Right renal cortex interstitium (tissue), 3 donors: Measurements from ENCODE around the gene SERPINB10. TPM values are rescaled to one million over a fixed set of nuclear protein-coding genes. Genes with fewer than 3 reads are reported as not detected.
"Not testable (repeated sequence)": the region's sequence is repeated elsewhere in the genome, so short reads cannot be mapped to it uniquely, and the experiment has no call there.

Experiments
- DNase-seq, 3 donors: peaks; one replicate each; pipeline ENCODE4 v3.0.0-alpha.2; 2013; ENCODE audit warnings: low read depth in 3 of 3, low spot score in 2 of 3
- polyA plus RNA-seq, 3 donors: library from polyadenylated mRNA; unstranded; fragments of 120-200 nt; gene quantifications; one replicate each; pipeline ENCODE4 v1.2.1, GENCODE V29; 2013; ENCODE audit not compliant: insufficient read length in 3 of 3

Gene SERPINB10
- polyA plus RNA-seq, 3 donors, result 0.06 to 0.58 (median 0.40) TPM

GRCh38 chr18:63890237-63890949 lies 17.4 kb upstream of the SERPINB10 start:
- DNase-seq, result no peak

DNA sequence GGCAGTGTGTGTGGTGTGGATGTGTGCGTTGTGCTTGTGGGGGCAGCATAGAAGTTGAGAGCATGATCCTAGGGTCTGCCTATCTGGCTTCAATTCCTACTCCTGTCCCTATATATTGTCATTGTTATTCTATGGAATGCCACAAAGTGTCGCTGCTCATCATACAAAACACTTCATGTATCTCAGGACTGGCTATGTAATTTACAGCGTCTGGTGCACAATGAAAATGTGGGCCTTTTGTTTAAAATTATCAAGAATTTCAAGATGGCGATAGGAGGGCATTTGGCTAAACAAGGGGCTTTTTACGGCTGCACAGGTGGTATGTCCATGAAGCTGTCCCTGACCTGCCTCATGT lies 16.8 kb upstream of the SERPINB10 start:
- DNase-seq, result no peak

GRCh38 chr18:63892566-63892965 lies 15.2 kb upstream of the SERPINB10 start:
- DNase-seq, result no peak

GRCh38 chr18:63894106-63894772 lies 13.5 kb upstream of the SERPINB10 start:
- DNase-seq, result no peak

GRCh38 chr18:63895190-63895589 lies 12.6 kb upstream of the SERPINB10 start:
- no peak for DNase-seq

DNA sequence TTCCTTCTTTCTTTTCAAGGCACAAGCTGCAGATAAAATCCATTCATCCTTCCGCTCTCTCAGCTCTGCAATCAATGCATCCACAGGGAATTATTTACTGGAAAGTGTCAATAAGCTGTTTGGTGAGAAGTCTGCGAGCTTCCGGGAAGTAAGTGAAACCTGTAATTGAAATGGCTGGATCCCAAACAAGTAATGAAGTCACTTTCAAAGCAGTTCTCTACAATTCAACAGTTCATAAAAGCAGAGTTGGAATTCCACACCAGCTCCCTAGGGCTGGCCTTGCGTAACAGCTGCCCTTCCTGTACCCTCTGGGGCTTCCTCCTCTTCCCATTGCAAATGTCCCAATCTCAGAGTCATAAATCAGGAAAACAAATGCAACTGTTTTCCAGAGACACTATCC lies 10.7 kb upstream of the SERPINB10 start:
- no peak for DNase-seq

GRCh38 chr18:63899206-63899605 lies 8.6 kb upstream of the SERPINB10 start:
- no peak for DNase-seq

DNA sequence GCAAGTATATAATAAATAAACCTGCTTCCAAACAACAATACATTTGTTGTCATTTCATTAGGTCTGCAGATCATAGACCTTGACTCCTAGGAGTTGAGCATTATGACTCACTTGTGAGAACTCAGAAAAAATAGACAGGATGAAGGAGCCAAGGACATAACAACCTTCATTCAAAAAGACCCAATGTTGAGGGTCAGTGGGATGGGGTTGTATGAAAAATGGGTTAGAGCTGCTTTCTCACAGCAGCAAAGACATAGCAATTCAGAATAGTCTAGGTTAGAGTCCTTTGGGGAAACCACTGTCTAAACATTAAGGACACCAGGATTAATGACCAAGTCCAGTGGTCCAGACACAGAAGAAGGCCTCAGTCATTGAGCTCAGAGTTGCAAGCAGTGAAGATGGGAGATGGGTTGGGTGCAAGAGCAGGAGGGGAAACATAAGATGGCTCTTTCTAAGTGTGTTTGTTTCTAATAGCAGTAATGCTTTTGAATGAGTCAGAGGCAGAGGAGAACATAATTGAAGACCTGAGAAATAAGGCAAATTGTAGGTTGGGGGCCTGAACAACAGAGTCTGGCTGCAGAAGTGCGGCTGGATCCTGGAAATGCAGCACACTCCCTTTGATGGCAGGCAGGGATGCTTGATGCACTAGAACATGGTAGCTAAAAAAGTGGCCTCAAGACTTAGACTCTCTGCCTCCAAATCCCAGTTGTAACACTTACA lies 3.7 kb upstream of the SERPINB10 start:
- DNase-seq, result no peak

- no peak for DNase-seq
Measured at GRCh38 chr18:63904694-63905093, 3.1 kb upstream of the SERPINB10 start.

GRCh38 chr18:63905361-63905760 lies 2.4 kb upstream of the SERPINB10 start:
- no peak for DNase-seq

DNA sequence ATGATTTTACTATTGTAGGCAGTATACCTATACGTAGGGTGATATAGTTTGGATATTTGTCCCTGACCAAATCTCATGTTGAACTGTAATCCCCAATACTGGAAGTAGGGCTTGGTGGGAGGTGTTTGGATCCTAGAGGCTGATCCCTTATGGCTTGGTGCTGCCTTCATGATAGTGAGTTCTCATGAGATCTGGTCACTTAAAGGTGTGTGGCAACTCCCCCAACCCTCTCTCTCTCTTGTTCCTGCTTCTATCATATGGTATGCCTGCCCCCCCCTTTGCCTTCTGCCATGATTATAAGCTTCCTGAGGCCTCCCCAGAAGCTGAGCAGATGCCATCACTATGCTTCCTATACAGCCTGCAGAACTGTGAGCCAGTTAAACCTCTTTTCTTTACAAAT lies 1.7 kb upstream of the SERPINB10 start:
- DNase-seq, result no peak

DNA sequence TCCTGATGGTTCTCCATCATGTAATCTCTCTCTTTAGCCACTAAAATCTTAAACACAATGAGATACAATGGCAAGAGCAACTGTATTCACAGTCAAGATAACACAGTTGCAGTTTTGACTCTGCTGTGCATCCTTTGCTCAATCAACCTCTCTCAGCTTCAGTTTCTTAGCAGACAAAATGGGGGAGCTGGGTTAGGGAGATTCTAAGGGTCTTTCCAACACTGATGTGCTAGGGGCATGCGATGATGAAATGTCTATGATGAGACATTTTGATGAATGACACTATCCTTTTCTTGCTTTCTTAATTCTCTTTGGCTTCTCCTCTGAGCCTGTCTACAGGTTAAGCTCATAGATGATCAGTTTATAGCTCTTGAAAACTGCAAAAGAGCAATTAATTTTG lies 1.1 kb downstream of the SERPINB10 start:
- no peak for DNase-seq

GRCh38 chr18:63909870-63910269 lies 2.1 kb downstream of the SERPINB10 start:
- no peak for DNase-seq

- no peak for DNase-seq
Measured at GRCh38 chr18:63917817-63918216, 10.1 kb downstream of the SERPINB10 start.

GRCh38 chr18:63922049-63922448 lies 14.3 kb downstream of the SERPINB10 start:
- no peak for DNase-seq

DNA sequence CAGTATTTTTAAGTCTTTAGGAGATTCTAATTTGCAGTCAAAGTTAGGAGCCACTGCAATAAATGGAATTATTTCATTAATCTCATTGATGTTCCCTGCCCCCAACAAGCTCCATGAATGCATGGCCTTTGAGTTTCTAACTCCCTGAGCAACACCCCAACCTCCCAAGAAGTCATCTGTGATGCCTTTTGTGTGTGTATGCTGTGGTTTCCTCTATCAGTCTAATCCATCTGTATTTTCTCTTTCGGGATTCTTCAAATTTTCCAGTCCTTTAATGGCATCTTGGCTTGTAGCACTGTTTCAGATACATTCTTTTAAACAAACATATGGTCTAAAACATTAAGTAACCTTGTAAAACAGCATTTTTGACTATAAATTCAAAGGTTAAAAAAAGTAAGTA lies 16.8 kb downstream of the SERPINB10 start:
- no peak for DNase-seq

DNA sequence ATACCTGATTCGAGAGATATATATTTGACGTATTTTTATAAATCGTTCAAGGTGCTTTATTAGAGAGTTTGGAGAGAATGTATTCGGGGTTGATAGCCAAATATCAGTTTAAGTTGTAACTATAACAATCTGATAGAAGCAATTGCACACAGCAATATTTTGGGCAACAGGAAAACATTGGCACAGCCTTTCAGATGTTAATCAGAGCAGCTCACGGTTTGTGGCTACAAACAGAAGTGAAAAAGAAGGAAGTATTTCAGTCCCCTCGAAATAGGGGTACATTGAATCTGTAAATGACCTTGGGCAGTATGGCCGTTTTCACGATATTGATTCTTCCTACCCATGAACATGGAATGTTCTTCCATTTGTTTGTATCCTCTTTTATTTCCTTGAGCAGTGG lies 20.6 kb downstream of the SERPINB10 start:
- no peak for DNase-seq

DNA sequence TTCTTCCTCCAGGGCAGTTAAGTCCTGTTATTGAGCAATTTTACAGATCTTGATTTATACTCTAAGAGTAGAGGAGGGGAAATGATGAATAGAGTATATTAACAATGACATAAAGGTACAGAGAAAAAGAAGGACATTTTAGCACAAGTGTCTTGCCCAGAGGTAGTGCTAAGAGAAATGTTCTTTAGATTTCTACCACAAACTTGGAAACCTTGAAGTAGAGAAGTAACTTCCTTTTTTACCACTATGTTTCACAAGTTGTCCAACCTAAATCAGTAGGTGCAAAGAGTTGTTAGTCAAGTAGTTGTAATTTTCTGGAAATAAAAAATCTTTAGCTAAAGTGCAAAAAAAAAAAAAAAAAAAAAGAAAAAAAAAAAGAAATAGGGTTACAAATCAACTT lies 21.6 kb downstream of the SERPINB10 start:
- not testable (repeated sequence) for DNase-seq

DNA sequence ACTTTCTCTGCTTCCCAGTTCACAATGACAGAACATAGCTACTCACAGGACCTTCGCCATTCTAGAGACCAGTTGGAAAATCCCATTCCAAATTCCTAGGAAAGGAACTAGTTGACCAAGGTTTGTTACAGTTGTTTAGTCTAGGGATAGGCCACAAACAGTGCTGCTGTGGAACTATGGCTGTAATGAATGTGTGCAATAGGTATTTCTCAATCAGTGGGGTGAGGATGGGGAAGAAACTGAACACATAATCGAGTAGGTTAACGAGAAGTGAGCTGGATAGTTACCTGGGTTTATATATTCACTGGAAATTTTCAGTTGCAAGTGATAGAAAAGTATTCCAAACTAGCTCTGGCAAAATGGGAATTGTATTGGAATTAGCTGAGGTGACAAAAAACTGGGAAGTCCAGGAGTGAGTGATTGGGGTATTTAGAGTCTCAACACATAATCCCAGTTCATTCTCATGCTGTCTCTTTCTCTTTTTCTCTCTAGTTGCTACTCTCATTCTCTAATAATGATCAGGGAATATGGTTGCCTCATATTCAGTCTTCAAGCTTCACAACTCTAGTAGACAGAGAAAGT lies 23.1 kb downstream of the SERPINB10 start:
- DNase-seq, result no peak

- peak; percentile 25 to 44 (median 39) for DNase-seq
Measured at GRCh38 chr18:63936156-63936931, 28.6 kb downstream of the SERPINB10 start.

- DNase-seq, result no peak
Measured at GRCh38 chr18:63936932-63937393, 29.2 kb downstream of the SERPINB10 start.
